Cardiac muscle cell (in vitro differentiated cells and primary cell): Measurements from ENCODE around the gene CSF1R. TPM values are rescaled to one million over a fixed set of nuclear protein-coding genes. Genes with fewer than 3 reads are reported as not detected.

Experiments
- DNase-seq, 2 donors: peaks; one replicate each; pipeline versions ENCODE4 v3.0.0 to v3.0.0-alpha.2; 2010 to 2017; ENCODE audit warnings: low read depth in 1 of 2, low spot score in 1 of 2
- H3K27ac ChIP-seq: fragments of 200-600 bp; sonication (generic); 2 replicates; pipeline ENCODE4 v1.5.1; 2016
- H3K27me3 ChIP-seq: fragments of 200-600 bp; sonication (generic); 2 replicates; pipeline ENCODE4 v1.6.0; 2016; ENCODE audit warnings: control low read depth
- H3K36me3 ChIP-seq: fragments of 200-600 bp; sonication (generic); 2 replicates; pipeline ENCODE4 v1.5.1; 2016; ENCODE audit warnings: control low read depth
- H3K4me1 ChIP-seq: fragments of 200-600 bp; sonication (generic); 2 replicates; pipeline ENCODE4 v1.8.1; 2017; ENCODE audit warnings: low read depth, mild to moderate bottlenecking, mixed run types
- H3K4me3 ChIP-seq: fragments of 200-600 bp; sonication (generic); 2 replicates; pipeline ENCODE4 v1.5.1; 2016; ENCODE audit warnings: mild to moderate bottlenecking
- H3K9me3 ChIP-seq: fragments of 200-600 bp; sonication (generic); 2 replicates; pipeline ENCODE4 v1.5.1; 2017; ENCODE audit warnings: low read depth, mild to moderate bottlenecking, control low read depth
- CTCF ChIP-seq: IDR thresholded peaks from 2 replicates; pipeline ENCODE4 v1.5.1; 2012; ENCODE audit warnings: low read depth, mild to moderate bottlenecking, low read length
- polyA plus RNA-seq: library from polyadenylated mRNA; unstranded; fragments of >200 nt; fragmentation: Nextera tagmentation; extraction: Ambion mirVana; gene quantifications from 2 replicates; pipeline ENCODE4 v1.2.1, GENCODE V29; 2016
- total RNA-seq: library from RNA; depleted of rRNA; stranded (reverse); fragments of >200 nt; gene quantifications from 2 replicates; pipeline ENCODE4 v1.2.3, GENCODE V29; 2016

The CSF1R gene
- total and polyA plus RNA-seq, 2 experiments from 2014 or later, result 0.48 TPM; not detected in 1

GRCh38 chr5:150114102-150114641, 27.8 kb upstream of the CSF1R start:
- Histone ChIP-seq H3K36me3 (no peaks in the 10 kb centered on the region), H3K9me3 (no peaks in the 10 kb centered on the region), H3K27ac (no peak overlapping the region), H3K4me1 (peaks cover 12% of the 10 kb centered on the region), H3K27me3 (no peaks in the 10 kb centered on the region), H3K4me3 (no peak overlapping the region)
- TF ChIP-seq CTCF, result no peak
- no peak for DNase-seq

- Histone ChIP-seq H3K27me3 (no peaks in the 10 kb centered on the region), H3K36me3 (no peaks in the 10 kb centered on the region), H3K4me3 (no peak overlapping the region), H3K27ac (no peak overlapping the region), H3K9me3 (no peaks in the 10 kb centered on the region), H3K4me1 (peaks cover 12% of the 10 kb centered on the region)
- no peak for TF ChIP-seq CTCF
- DNase-seq, result peak in 1 of 2 donors; percentile 41
Measured at GRCh38 chr5:150113047-150113744, 26.8 kb upstream of the CSF1R start.

GRCh38 chr5:150112201-150113046, 26.1 kb upstream of the CSF1R start:
- Histone ChIP-seq H3K27ac (no peak overlapping the region), H3K4me3 (no peak overlapping the region), H3K9me3 (no peaks in the 10 kb centered on the region), H3K27me3 (no peaks in the 10 kb centered on the region), H3K4me1 (peaks cover 12% of the 10 kb centered on the region), H3K36me3 (no peaks in the 10 kb centered on the region)
- DNase-seq, result peak in 1 of 2 donors; percentile 87
- no peak for TF ChIP-seq CTCF

- H3K27me3 ChIP-seq, result no peaks in the 10 kb centered on the region
- peaks cover 21% of the 10 kb centered on the region for H3K4me1 ChIP-seq
- TF ChIP-seq CTCF, result no peak
- H3K4me3 ChIP-seq, result no peak overlapping the region
- no peak overlapping the region for H3K27ac ChIP-seq
- H3K9me3 ChIP-seq, result no peaks in the 10 kb centered on the region
- no peak for DNase-seq
- H3K36me3 ChIP-seq, result no peaks in the 10 kb centered on the region
Measured at GRCh38 chr5:150111122-150111521, 24.8 kb upstream of the CSF1R start.

GRCh38 chr5:150109921-150110320, 23.6 kb upstream of the CSF1R start:
- Histone ChIP-seq H3K4me1 (peaks cover 11% of the 10 kb centered on the region), H3K36me3 (no peaks in the 10 kb centered on the region), H3K27ac (no peak overlapping the region), H3K9me3 (no peaks in the 10 kb centered on the region), H3K4me3 (no peak overlapping the region), H3K27me3 (no peaks in the 10 kb centered on the region)
- no peak for DNase-seq
- TF ChIP-seq CTCF, result no peak
